ENCODE results near the gene TTC16.

The TTC16 gene

GRCh38 chr9:127715470-127716337 lies at the start of gene TTC16, which contains the start of gene PTRH1:
TTC16 (plus strand) TSS chr9:127716079; CDS start chr9:127716146, 67 bp downstream.
PTRH1 (minus strand) TSS chr9:127715663; CDS start chr9:127715639, 24 bp downstream.
- peak; percentile 98 for DNase-seq

DNA sequence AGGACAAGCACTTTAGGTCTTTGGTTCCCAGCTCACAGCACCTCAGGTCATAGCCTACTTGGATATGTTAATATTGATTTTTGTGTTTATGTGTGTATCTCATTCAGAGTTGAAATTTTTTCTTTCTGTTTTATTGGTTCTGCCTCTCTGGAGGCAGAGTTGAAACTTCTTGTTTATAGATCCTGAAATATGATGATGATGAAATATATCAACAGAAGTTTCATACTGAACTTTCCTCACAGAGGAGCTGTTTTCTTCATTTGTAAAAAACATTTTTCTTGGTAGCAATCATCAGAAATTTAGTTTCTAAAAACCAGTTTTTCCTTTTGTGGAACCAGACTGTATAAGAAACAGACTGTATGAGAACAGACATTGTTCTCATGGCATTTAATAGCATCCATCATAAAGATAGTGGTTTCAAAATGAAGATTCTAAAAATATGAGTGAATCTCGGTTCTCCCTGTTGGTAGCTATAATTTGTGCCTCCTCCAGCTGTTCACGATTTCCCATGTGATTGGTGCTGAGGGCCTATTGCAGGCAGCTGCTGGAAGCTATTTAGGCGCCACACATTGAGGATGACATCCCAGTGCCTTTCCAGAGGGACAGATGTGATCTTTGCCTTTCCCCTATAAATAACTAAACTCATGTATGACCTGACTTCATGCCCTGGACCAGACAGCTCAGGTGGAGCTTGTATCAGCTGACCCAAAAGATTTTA lies 48.6 kb upstream of the TTC16 start:
- no peak for DNase-seq

- DNase-seq = no peak
These were observed 48.0 kb upstream of the TTC16 start for GRCh38 chr9:127667906-127668305.

GRCh38 chr9:127673234-127673633 lies 42.6 kb upstream of the TTC16 start:
- no peak for DNase-seq

DNA sequence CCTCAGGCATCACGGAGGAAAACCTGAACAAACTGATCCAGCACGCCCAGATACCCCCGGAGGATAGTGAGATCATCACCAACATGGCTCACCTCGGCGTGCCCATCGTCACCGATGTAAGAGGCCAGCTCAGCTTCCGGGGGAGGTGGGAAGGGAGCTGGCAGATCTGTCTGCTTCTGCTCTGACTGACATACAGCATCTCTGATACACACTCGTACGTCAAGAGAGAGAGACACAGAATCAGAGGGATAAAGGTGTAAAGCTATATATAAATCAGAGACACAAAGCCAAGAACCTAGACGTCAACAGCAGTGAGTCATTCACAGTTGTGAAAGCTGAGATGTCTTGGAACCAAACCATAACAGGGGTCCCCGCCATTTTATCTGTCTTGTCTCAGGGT lies 39.2 kb upstream of the TTC16 start:
- DNase-seq = no peak

DNA sequence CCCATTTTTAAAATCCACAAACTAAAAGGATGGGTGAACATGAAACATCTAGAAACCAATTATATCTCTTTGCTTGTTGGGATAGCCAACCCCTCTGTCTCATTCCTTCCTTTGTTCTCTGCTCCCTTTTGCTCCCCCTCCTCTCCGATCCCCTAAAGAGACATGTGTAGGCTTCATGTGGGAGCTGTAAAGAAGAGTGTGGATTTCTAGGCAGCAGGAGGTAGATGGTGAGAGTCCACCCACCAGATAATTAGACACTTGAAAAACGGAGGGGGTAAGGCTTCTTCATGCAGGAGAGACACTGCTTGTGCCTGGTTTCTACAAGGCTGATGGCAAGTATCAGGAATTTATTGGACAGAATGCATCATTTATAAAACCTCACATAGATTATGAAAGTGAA lies 36.4 kb upstream of the TTC16 start:
- DNase-seq = no peak

- no peak for DNase-seq
These were observed 35.7 kb upstream of the TTC16 start for GRCh38 chr9:127680226-127680625.

DNA sequence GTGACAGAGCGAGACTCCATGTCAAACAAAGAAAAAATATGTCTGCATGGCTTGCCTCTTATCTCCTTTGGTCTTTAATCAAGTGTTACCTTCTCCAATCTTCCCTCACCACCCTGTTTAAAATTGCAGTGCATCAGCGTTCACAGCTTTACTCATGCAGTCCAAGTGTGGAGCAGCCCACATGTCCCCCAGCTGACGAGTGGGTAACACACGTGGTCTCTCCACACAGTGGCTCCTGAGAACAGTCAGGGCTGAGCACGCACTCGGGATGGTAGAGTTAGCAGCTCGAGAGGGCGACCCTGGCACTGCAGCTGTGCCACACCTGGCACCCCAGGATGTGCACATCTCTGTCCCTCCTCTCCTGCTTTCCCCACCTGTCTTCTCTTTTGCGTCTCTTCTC lies 35.0 kb upstream of the TTC16 start:
- no peak for DNase-seq

- DNase-seq = no peak
These were observed 33.3 kb upstream of the TTC16 start for GRCh38 chr9:127682351-127683136.

DNA sequence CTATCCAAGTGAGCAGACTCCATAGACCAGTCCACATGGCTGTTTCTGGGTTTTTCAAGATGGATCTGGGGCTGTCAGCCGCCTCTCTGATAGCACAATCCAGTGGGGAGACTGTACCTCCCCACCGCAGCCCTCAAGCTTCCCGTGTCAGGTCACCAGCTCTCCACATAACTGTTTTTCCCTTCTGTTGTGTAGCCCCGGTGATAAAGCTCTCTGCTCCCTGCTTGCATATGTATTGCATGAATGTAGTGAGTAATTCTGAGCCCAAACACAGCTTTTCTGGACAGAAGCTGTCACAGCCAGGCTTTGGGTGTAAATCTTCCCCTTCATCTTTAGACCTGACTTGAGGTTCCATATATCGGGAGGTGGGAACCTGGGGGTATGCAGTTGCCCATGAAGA lies 32.2 kb upstream of the TTC16 start:
- no peak for DNase-seq

DNA sequence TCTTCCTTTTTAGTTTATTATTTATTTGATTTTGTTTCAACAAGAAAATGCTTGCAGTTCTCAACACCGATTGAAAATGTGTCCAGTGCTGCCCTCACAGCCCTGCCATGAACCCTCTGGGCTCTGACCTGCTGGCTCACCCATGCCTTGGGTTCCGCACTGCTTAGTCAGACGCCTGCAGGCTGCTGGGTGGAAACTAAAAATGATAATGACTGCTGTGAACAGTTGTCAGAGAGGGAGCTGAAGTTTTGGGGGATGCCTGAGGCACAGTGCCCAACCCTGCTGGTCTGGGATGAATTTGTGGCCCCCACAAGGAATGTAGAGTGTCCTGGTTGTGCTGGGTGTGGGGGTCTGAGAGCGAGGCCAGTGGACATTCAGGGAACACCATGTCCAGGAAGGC lies 31.3 kb upstream of the TTC16 start:
- DNase-seq = no peak

GRCh38 chr9:127686461-127687393 lies 29.2 kb upstream of the TTC16 start:
- DNase-seq = no peak

DNA sequence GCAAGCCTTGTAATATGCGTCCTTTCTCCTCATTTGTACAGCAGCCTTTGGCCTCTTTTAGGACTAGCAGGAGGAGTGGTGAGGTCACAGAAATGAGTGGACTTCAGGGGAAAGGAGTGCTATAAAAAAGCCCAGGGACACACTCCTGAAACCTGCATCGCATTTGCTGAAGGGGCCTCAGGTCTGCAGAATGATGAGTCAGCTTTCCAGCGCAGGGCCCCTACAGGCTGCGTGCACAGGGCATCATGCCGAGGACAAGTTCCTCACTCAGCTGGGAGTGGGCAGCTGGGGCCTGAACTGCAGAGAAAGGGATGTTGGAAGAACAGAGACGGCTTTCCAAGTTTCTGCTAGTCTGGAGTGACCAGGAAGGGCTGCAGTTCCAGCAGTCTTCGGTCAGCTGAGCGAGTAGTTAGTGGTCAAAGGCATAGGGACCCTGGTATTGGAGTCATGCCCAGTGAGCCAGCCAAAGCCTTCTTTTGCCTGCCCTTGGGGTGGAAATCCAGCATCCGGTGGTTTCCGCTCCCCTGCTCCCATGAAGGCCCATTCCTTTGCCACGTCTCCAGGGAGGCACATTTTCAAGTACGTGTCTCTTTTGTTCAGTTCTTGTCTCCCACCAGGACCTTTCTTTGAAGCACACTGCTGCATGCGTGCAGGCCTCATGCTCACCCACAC lies 26.4 kb upstream of the TTC16 start:
- DNase-seq = no peak

DNA sequence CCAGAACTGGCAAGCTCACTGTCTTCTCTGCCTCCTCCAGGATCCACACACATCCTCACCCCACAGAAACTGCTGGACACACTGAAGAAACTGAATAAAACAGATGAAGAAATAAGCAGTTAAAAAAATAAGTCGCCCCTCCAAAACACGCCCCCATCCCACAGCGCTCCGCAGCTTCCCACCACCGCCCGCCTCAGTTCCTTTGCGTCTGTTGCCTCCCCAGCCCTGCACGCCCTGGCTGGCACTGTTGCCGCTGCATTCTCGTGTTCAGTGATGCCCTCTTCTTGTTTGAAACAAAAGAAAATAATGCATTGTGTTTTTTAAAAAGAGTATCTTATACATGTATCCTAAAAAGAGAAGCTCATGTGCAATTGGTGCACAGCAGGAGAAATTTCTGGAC lies 25.1 kb upstream of the TTC16 start:
- DNase-seq = no peak

DNA sequence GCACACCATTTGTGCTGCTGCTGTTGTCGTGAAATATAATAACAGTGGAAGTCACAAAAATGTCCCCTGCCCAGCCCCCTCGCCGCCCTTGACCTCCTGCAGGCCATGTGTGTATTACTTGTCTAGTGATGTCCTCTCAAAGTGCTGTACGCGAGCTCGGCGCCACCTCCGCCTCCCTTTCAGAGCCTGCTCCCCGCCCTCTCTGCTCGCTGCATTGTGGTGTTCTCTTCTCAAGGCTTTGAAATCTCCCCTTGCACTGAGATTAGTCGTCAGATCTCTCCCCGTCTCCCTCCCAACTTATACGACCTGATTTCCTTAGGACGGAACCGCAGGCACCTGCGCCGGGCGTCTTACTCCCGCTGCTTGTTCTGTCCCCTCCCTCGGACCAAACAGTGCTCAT lies 23.8 kb upstream of the TTC16 start:
- no peak for DNase-seq

DNA sequence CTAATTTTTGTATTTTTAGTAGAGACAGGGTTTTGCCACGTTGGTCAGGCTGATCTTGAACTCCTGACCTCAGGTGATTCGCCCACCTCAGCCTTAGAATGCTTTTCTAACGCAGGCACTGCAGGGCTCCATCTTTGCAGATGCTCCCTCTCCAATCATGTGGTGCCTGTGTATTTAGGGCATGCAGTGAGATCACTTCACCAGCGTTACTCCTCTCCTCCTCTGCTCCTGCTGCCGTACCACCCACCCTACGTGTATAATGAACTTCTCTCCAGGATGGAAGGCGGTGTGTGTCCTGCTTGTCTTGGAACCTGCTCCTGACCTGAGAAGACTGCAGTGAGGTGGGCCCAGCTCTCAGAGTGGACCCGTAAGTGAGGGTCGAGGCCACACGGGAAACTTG lies 22.7 kb upstream of the TTC16 start:
- no peak for DNase-seq

DNA sequence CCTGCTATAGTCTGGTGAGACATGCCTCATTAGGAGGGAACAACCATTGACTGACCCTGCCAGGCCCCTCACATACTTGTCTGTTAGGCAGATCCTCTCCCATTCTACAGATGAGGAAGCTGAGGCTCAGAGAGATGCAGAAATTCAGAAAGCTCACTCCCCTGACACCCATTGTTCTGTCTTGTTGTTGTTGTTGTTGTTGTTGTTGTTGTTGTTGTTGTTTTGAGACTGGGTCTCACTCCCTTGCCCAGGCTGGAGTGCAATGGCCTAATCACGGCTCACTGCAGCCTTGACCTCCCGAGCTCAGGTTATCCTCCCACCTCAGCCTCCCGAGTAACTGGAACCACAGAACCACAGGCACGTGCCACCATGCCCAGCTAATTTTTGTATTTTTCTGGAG lies 22.2 kb upstream of the TTC16 start:
- DNase-seq = no peak

GRCh38 chr9:127694890-127695720 lies 20.8 kb upstream of the TTC16 start:
- DNase-seq = no peak

DNA sequence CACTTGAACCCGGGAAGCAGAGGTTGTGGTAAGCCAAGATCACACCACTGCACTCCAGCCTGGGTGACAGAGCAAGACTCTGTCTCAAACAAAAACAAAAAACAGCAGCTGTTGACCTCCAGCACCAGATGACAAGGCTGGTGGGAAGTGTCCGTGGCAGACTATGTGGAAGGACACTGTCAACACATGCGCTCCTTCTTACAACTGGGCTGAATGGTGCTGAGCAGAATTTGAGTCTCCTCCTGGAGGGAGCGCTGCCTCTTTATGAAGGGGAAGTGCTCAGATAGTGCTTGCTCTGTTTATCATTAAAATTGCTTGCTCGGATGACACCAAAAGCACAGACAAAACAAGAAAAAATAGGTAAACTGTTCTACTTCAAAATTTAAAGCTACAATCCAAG lies 18.3 kb upstream of the TTC16 start:
- DNase-seq = no peak

GRCh38 chr9:127698386-127698785 lies 17.5 kb upstream of the TTC16 start:
- no peak for DNase-seq
